ENCODE results near the gene AP3S2. TPM values are rescaled to one million over a fixed set of nuclear protein-coding genes. Genes with fewer than 3 reads are reported as not detected.
A peak's percentile ranks its signal among the peaks of the same experiment; 100 is the strongest.

The AP3S2 gene
- total and polyA plus RNA-seq, 4 experiments from 2014 or later = 34.1 to 37.3 (median 35.4) TPM

- Histone ChIP-seq H3K4me3 (ENCODE audit: low read length in 2 of 2) (no peak overlapping the region), H3K36me3 (ENCODE audit: insufficient read depth, low read length) (no peaks in the 10 kb centered on the region), H3K9me3 (ENCODE audit: control insufficient read depth in 1 of 2, low read length in 2 of 2) (peaks cover 0 to 4% of the 10 kb centered on the region in 2 donors), H3K27me3 (ENCODE audit: insufficient read depth, low read length) (peaks cover 21% of the 10 kb centered on the region), H3K27ac (ENCODE audit: low read depth, low read length) (no peak overlapping the region), H3K4me1 (ENCODE audit: insufficient read depth, low read length) (peaks cover 7% of the 10 kb centered on the region)
- CTCF ChIA-PET (ENCODE audit: partially characterized antibody) = no interaction called here
- H3K4me1 Mint-ChIP-seq = peaks cover 3 to 20% (median 9%) of the 10 kb centered on the region in 4 donors
- peaks cover 0 to 5% of the 10 kb centered on the region in 2 donors for H3K36me3 Mint-ChIP-seq
- POLR2A ChIA-PET (ENCODE audit: partially characterized antibody) = no interaction called here
- peaks cover 28 to 32% of the 10 kb centered on the region in 2 donors for H3K27me3 Mint-ChIP-seq
- intact Hi-C loops (cut with micrococcal nuclease) = no loop called here
- H3K27ac Mint-ChIP-seq = no peak overlapping the region
- H3K4me3 Mint-ChIP-seq = peak overlapping the region in 1 of 8 donors; percentile 43
- peaks cover 0 to 9% (median 3%) of the 10 kb centered on the region in 8 donors for H3K9me3 Mint-ChIP-seq
- no peak for DNase-seq
Observed at GRCh38 chr15:89812847-89813320, 80.9 kb downstream of the AP3S2 start.

- no peak overlapping the region for H3K4me3 ChIP-seq (ENCODE audit: low read length in 2 of 2)
- H3K9me3 ChIP-seq (ENCODE audit: control insufficient read depth in 1 of 2, low read length in 2 of 2) = peaks cover 0 to 4% of the 10 kb centered on the region in 2 donors
- H3K27me3 Mint-ChIP-seq = peaks cover 27 to 28% of the 10 kb centered on the region in 2 donors
- no peak overlapping the region for H3K27ac ChIP-seq (ENCODE audit: low read depth, low read length)
- peak overlapping the region in 2 of 8 donors; percentile 35 to 43 for H3K4me3 Mint-ChIP-seq
- H3K9me3 Mint-ChIP-seq = peaks cover 0 to 9% (median 3%) of the 10 kb centered on the region in 8 donors
- intact Hi-C loops (cut with micrococcal nuclease) = no loop called here
- ChIA-PET CTCF (ENCODE audit: partially characterized antibody) (no interaction called here), POLR2A (ENCODE audit: partially characterized antibody) (no interaction called here)
- H3K27ac Mint-ChIP-seq = no peak overlapping the region
- no peak for DNase-seq
- H3K4me1 Mint-ChIP-seq = peaks cover 3 to 20% (median 9%) of the 10 kb centered on the region in 4 donors
- no peaks in the 10 kb centered on the region for H3K36me3 ChIP-seq (ENCODE audit: insufficient read depth, low read length)
- peaks cover 7% of the 10 kb centered on the region for H3K4me1 ChIP-seq (ENCODE audit: insufficient read depth, low read length)
- peaks cover 21% of the 10 kb centered on the region for H3K27me3 ChIP-seq (ENCODE audit: insufficient read depth, low read length)
- H3K36me3 Mint-ChIP-seq = peaks cover 0 to 5% of the 10 kb centered on the region in 2 donors
Observed at GRCh38 chr15:89812011-89812846, 81.6 kb downstream of the AP3S2 start.

- Mint-ChIP-seq H3K4me1 (peaks cover 3 to 14% (median 6%) of the 10 kb centered on the region in 4 donors), H3K4me3 (no peak overlapping the region), H3K27ac (no peak overlapping the region), H3K9me3 (peaks cover 0 to 2% (median 0%) of the 10 kb centered on the region in 8 donors), H3K27me3 (peaks cover 19 to 20% of the 10 kb centered on the region in 2 donors), H3K36me3 (peaks cover 0 to under 1% of the 10 kb centered on the region in 2 donors)
- Histone ChIP-seq H3K27me3 (ENCODE audit: insufficient read depth, low read length) (peaks cover 18% of the 10 kb centered on the region), H3K36me3 (ENCODE audit: insufficient read depth, low read length) (no peaks in the 10 kb centered on the region), H3K27ac (ENCODE audit: low read depth, low read length) (no peak overlapping the region), H3K9me3 (ENCODE audit: control insufficient read depth in 1 of 2, low read length in 2 of 2) (peaks cover 0 to 2% of the 10 kb centered on the region in 2 donors), H3K4me3 (ENCODE audit: low read length in 2 of 2) (no peak overlapping the region), H3K4me1 (ENCODE audit: insufficient read depth, low read length) (peaks cover 7% of the 10 kb centered on the region)
- DNase-seq = no peak
- ChIA-PET CTCF (ENCODE audit: partially characterized antibody) (no interaction called here), POLR2A (ENCODE audit: partially characterized antibody) (no interaction called here)
- intact Hi-C loops (cut with micrococcal nuclease) = no loop called here
Observed at GRCh38 chr15:89810837-89811236, 83.0 kb downstream of the AP3S2 start.

- ChIA-PET CTCF (ENCODE audit: partially characterized antibody) (no interaction called here), POLR2A (ENCODE audit: partially characterized antibody) (no interaction called here)
- H3K9me3 ChIP-seq (ENCODE audit: control insufficient read depth in 1 of 2, low read length in 2 of 2) = no peaks in the 10 kb centered on the region
- H3K27ac Mint-ChIP-seq = peak overlapping the region in 1 of 7 donors; percentile 41
- H3K27ac ChIP-seq (ENCODE audit: low read depth, low read length) = no peak overlapping the region
- H3K36me3 Mint-ChIP-seq = no peaks in the 10 kb centered on the region
- DNase-seq = no peak
- H3K27me3 Mint-ChIP-seq = peaks cover 10 to 12% of the 10 kb centered on the region in 2 donors
- H3K4me1 ChIP-seq (ENCODE audit: insufficient read depth, low read length) = peaks cover 7% of the 10 kb centered on the region
- intact Hi-C loops (cut with micrococcal nuclease) = no loop called here
- H3K9me3 Mint-ChIP-seq = peaks cover 0 to 2% (median 0%) of the 10 kb centered on the region in 8 donors
- H3K36me3 ChIP-seq (ENCODE audit: insufficient read depth, low read length) = no peaks in the 10 kb centered on the region
- H3K27me3 ChIP-seq (ENCODE audit: insufficient read depth, low read length) = peaks cover 14% of the 10 kb centered on the region
- H3K4me3 ChIP-seq (ENCODE audit: low read length in 2 of 2) = no peak overlapping the region
- no peak overlapping the region for H3K4me3 Mint-ChIP-seq
- peaks cover 0 to 4% (median under 1%) of the 10 kb centered on the region in 4 donors for H3K4me1 Mint-ChIP-seq
Observed at GRCh38 chr15:89809787-89810148, 84.0 kb downstream of the AP3S2 start.

GRCh38 chr15:89809093-89809786 lies 84.6 kb downstream of the AP3S2 start:
- DNase-seq = no peak
- H3K9me3 Mint-ChIP-seq = peaks cover 0 to 2% (median 0%) of the 10 kb centered on the region in 8 donors
- ChIA-PET CTCF (ENCODE audit: partially characterized antibody) (no interaction called here), POLR2A (ENCODE audit: partially characterized antibody) (no interaction called here)
- peaks cover 10 to 12% of the 10 kb centered on the region in 2 donors for H3K27me3 Mint-ChIP-seq
- no peak overlapping the region for H3K27ac ChIP-seq (ENCODE audit: low read depth, low read length)
- H3K4me1 ChIP-seq (ENCODE audit: insufficient read depth, low read length) = peaks cover 5% of the 10 kb centered on the region
- no peak overlapping the region for H3K4me3 Mint-ChIP-seq
- H3K27ac Mint-ChIP-seq = no peak overlapping the region
- H3K27me3 ChIP-seq (ENCODE audit: insufficient read depth, low read length) = peaks cover 13% of the 10 kb centered on the region
- H3K36me3 Mint-ChIP-seq = no peaks in the 10 kb centered on the region
- H3K4me3 ChIP-seq (ENCODE audit: low read length in 2 of 2) = no peak overlapping the region
- no peaks in the 10 kb centered on the region for H3K9me3 ChIP-seq (ENCODE audit: control insufficient read depth in 1 of 2, low read length in 2 of 2)
- intact Hi-C loops (cut with micrococcal nuclease) = no loop called here
- H3K4me1 Mint-ChIP-seq = peaks cover 0 to 4% (median under 1%) of the 10 kb centered on the region in 4 donors
- no peaks in the 10 kb centered on the region for H3K36me3 ChIP-seq (ENCODE audit: insufficient read depth, low read length)

GRCh38 chr15:89808160-89808870 lies 85.5 kb downstream of the AP3S2 start:
- H3K4me1 Mint-ChIP-seq = no peaks in the 10 kb centered on the region
- Histone ChIP-seq H3K36me3 (ENCODE audit: insufficient read depth, low read length) (no peaks in the 10 kb centered on the region), H3K4me3 (ENCODE audit: low read length in 2 of 2) (no peak overlapping the region), H3K27ac (ENCODE audit: low read depth, low read length) (no peak overlapping the region), H3K4me1 (ENCODE audit: insufficient read depth, low read length) (no peaks in the 10 kb centered on the region), H3K9me3 (ENCODE audit: control insufficient read depth in 1 of 2, low read length in 2 of 2) (no peaks in the 10 kb centered on the region), H3K27me3 (ENCODE audit: insufficient read depth, low read length) (peaks cover 5% of the 10 kb centered on the region)
- ChIA-PET POLR2A (ENCODE audit: partially characterized antibody) (no interaction called here), CTCF (ENCODE audit: partially characterized antibody) (no interaction called here)
- no peak overlapping the region for H3K27ac Mint-ChIP-seq
- peaks cover 7 to 9% of the 10 kb centered on the region in 2 donors for H3K27me3 Mint-ChIP-seq
- H3K36me3 Mint-ChIP-seq = no peaks in the 10 kb centered on the region
- intact Hi-C loops (cut with micrococcal nuclease) = no loop called here
- no peak overlapping the region for H3K4me3 Mint-ChIP-seq
- DNase-seq = no peak
- peaks cover 0 to 2% (median 0%) of the 10 kb centered on the region in 8 donors for H3K9me3 Mint-ChIP-seq

GRCh38 chr15:89807689-89808088 lies 86.1 kb downstream of the AP3S2 start:
- no peak overlapping the region for H3K27ac Mint-ChIP-seq
- H3K36me3 ChIP-seq (ENCODE audit: insufficient read depth, low read length) = no peaks in the 10 kb centered on the region

More at GRCh38 chr15:89807689-89808088, 86.1 kb downstream of the AP3S2 start:
- Histone ChIP-seq H3K4me1 (ENCODE audit: insufficient read depth, low read length) (no peaks in the 10 kb centered on the region), H3K4me3 (ENCODE audit: low read length in 2 of 2) (no peak overlapping the region), H3K9me3 (ENCODE audit: control insufficient read depth in 1 of 2, low read length in 2 of 2) (no peaks in the 10 kb centered on the region), H3K27me3 (ENCODE audit: insufficient read depth, low read length) (no peaks in the 10 kb centered on the region), H3K27ac (ENCODE audit: low read depth, low read length) (no peak overlapping the region)
- H3K4me3 Mint-ChIP-seq = no peak overlapping the region
- DNase-seq = no peak
- POLR2A ChIA-PET (ENCODE audit: partially characterized antibody) = no interaction called here
- H3K27me3 Mint-ChIP-seq = peaks cover 5 to 9% of the 10 kb centered on the region in 2 donors
- CTCF ChIA-PET (ENCODE audit: partially characterized antibody) = no interaction called here
- no peaks in the 10 kb centered on the region for H3K9me3 Mint-ChIP-seq
- no peaks in the 10 kb centered on the region for H3K4me1 Mint-ChIP-seq
- H3K36me3 Mint-ChIP-seq = no peaks in the 10 kb centered on the region
- intact Hi-C loops (cut with micrococcal nuclease) = no loop called here

All from CD4-positive, alpha-beta memory T cell (primary cell).